ENCODE data around the gene GABPB2.

DNA sequence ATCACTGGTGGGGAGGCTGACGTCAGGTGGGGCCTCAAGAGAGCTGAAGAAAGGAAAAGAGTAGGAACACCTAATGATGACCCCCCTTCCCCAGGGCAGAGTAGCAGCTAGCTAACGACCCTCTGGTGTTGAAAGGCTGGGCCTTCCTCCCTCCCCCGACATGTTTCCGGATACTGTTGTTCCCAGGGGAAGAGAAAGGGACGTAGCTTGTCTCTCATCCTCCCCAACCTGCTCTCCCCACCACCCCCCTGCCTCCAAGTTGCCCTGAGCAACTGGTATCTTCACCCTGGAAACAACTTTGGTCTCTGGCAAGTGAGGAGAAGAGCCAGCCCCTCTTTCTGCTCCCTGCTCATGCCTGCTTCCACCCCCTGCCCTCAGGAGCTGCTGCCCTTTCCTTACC is 73.4 kb downstream of the GABPB2 start:
- TF ChIP-seq, protein P1, sequence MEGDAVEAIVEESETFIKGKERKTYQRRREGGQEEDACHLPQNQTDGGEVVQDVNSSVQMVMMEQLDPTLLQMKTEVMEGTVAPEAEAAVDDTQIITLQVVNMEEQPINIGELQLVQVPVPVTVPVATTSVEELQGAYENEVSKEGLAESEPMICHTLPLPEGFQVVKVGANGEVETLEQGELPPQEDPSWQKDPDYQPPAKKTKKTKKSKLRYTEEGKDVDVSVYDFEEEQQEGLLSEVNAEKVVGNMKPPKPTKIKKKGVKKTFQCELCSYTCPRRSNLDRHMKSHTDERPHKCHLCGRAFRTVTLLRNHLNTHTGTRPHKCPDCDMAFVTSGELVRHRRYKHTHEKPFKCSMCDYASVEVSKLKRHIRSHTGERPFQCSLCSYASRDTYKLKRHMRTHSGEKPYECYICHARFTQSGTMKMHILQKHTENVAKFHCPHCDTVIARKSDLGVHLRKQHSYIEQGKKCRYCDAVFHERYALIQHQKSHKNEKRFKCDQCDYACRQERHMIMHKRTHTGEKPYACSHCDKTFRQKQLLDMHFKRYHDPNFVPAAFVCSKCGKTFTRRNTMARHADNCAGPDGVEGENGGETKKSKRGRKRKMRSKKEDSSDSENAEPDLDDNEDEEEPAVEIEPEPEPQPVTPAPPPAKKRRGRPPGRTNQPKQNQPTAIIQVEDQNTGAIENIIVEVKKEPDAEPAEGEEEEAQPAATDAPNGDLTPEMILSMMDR (conservative IDR thresholded peaks at IDR 0.05; ENCODE audit: low read depth, low read length) = no peak
- no peak for TF ChIP-seq EZH2 (IDR thresholded peaks at IDR 0.05; ENCODE audit: borderline replicate concordance, low read depth, low read length, poor library complexity, severe bottlenecking)
